B cell (primary cell): Measurements from ENCODE around the gene RASSF9. TPM values are rescaled to one million over a fixed set of nuclear protein-coding genes. Genes with fewer than 3 reads are reported as not detected.

Experiments
- ATAC-seq: fragments of 200-7000 bp; cut with Tn5 transposase; one replicate; pipeline ENCODE4 v1.10.0; 2021; ENCODE audit warnings: low read depth, mild to moderate bottlenecking, moderate number of reproducible peaks, moderate library complexity
- CTCF ChIA-PET: fragments of 350-600 bp; sonication (Branson Sonifier 250); formaldehyde crosslinking; loops from one replicate; lab custom pipeline; 2021; ENCODE audit warnings: antibody characterized with exemption, inconsistent platforms; lab: Charles Lee
- POLR2A ChIA-PET: fragments of 350-600 bp; sonication (Branson Sonifier 250); formaldehyde crosslinking; loops from one replicate; lab custom pipeline; 2021; ENCODE audit warnings: antibody characterized with exemption; lab: Charles Lee
- DNase-seq: peaks from one replicate; pipeline ENCODE4 v3.0.0; 2013
- H2AFZ ChIP-seq: 2 replicates; pipeline ENCODE4 v1.6.1; 2012; ENCODE audit warnings: mild to moderate bottlenecking, low read depth, low read length; ENCODE audit not compliant: insufficient read depth, poor library complexity, severe bottlenecking
- H3K27ac ChIP-seq, 2 donors: 1 replicate in 1 of 2; 2 replicates in 1 of 2; pipeline ENCODE4 v1.5.1; 2012 to 2013; ENCODE audit warnings: low read length in 2 of 2, mild to moderate bottlenecking in 2 of 2, moderate library complexity in 1 of 2
- H3K27me3 ChIP-seq, 4 experiments: fragments of 200-600 bp in 1 of 4; sonication (generic) in 1 of 4; replicated peaks in 1 of 4; 1 replicate in 2 of 4; 2 replicates in 2 of 4; pipeline versions ENCODE4 v1.6.1 to v1.7.0; 2013 to 2016; ENCODE audit warnings: low read length in 3 of 4, mild to moderate bottlenecking in 2 of 4, mixed read lengths in 1 of 4, moderate library complexity in 1 of 4; ENCODE audit not compliant: insufficient read depth in 4 of 4, control insufficient read depth in 3 of 4; ENCODE audit errors: control extremely low read depth in 1 of 4
- H3K36me3 ChIP-seq, 2 experiments: replicated peaks in 1 of 2; 1 replicate in 1 of 2; 2 replicates in 1 of 2; pipeline versions ENCODE4 v1.6.1 to v1.7.1; 2013; ENCODE audit warnings: low read length in 1 of 2; ENCODE audit not compliant: insufficient read depth in 2 of 2, control insufficient read depth in 1 of 2; ENCODE audit errors: control extremely low read depth in 1 of 2, extremely low read depth in 1 of 2
- H3K4me1 ChIP-seq, 2 donors: fragments of 200-600 bp in 1 of 2; sonication (generic) in 1 of 2; 1 replicate in 1 of 2; 2 replicates in 1 of 2; pipeline versions ENCODE4 v1.5.1 to v1.6.1; 2013 to 2017; ENCODE audit warnings: low read length in 2 of 2; ENCODE audit not compliant: control insufficient read depth in 2 of 2, insufficient read depth in 2 of 2
- H3K4me2 ChIP-seq: replicated peaks from 2 replicates; pipeline ENCODE3; 2012; ENCODE audit warnings: mild to moderate bottlenecking, low read depth, low read length; ENCODE audit not compliant: poor library complexity, severe bottlenecking
- H3K4me3 ChIP-seq, 5 experiments: fragments of 200-600 bp in 1 of 5; sonication (generic) in 1 of 5; 1 replicate in 3 of 5; 2 replicates in 2 of 5; pipeline versions ENCODE4 v1.5.1 to v1.7.0; 2011 to 2016; ENCODE audit warnings: low read length in 4 of 5, mild to moderate bottlenecking in 4 of 5, low read depth in 2 of 5, control low read depth in 1 of 5, moderate library complexity in 1 of 5; ENCODE audit not compliant: insufficient read depth in 1 of 5; ENCODE audit errors: control extremely low read depth in 1 of 5, extremely low read depth in 1 of 5
- H3K79me2 ChIP-seq: fragments of 200-600 bp; sonication (generic); one replicate; pipeline ENCODE4 v1.6.0; 2016; ENCODE audit warnings: low read length; ENCODE audit not compliant: control insufficient read depth, insufficient read depth
- H3K9ac ChIP-seq: fragments of 200-600 bp; sonication (generic); 2 replicates; pipeline ENCODE4 v1.6.1; 2017; ENCODE audit warnings: mild to moderate bottlenecking, low read length, moderate library complexity
- H3K9me3 ChIP-seq, 3 donors: one replicate each; pipeline versions ENCODE4 v1.6.1 to v1.7.1; 2013; ENCODE audit warnings: low read length in 2 of 3; ENCODE audit not compliant: control insufficient read depth in 2 of 3, insufficient read depth in 1 of 3; ENCODE audit errors: control extremely low read depth in 1 of 3
- H4K20me1 ChIP-seq: 2 replicates; pipeline ENCODE4 v1.6.0; 2012; ENCODE audit warnings: mild to moderate bottlenecking, low read length; ENCODE audit not compliant: insufficient read depth, control insufficient read depth, poor library complexity, severe bottlenecking
- H3K27ac Mint-ChIP-seq: one replicate; pipeline ENCODE4 v1.8.0; 2021; ENCODE audit warnings: mixed read lengths
- H3K27me3 Mint-ChIP-seq: one replicate; pipeline ENCODE4 v1.8.0; 2021; ENCODE audit warnings: mixed read lengths
- H3K4me1 Mint-ChIP-seq: one replicate; pipeline ENCODE4 v1.8.0; 2021; ENCODE audit warnings: mixed read lengths
- H3K4me3 Mint-ChIP-seq: one replicate; pipeline ENCODE4 v1.8.0; 2021; ENCODE audit warnings: mixed read lengths
- H3K9me3 Mint-ChIP-seq: one replicate; pipeline ENCODE4 v1.8.0; 2022; ENCODE audit warnings: mixed read lengths; ENCODE audit not compliant: insufficient read depth
- CTCF ChIP-seq: fragments of 200-600 bp; IDR thresholded peaks from one replicate; pipeline ENCODE4 v1.8.0; 2022; ENCODE audit warnings: antibody characterized with exemption, mild to moderate bottlenecking
- WGBS: methylation state at CpG from one replicate; pipeline ENCODE4 v1.1.5; 2013; ENCODE audit warnings: missing lambda C conversion rate; ENCODE audit not compliant: insufficient coverage; 5-methylcytosine and 5-hydroxymethylcytosine counted together
- intact Hi-C: fragments of 100-400 bp; cut with micrococcal nuclease; formaldehyde crosslinking; loops from one replicate; pipeline ENCODE4 v1.10.0; 2022
- polyA minus RNA-seq: library from RNA; depleted of rRNA, polyadenylated mRNA; stranded (reverse); fragments of >200 nt; gene quantifications from 2 replicates; pipeline ENCODE4 v1.2.3, GENCODE V29; 2012
- polyA plus RNA-seq: library from polyadenylated mRNA; depleted of rRNA; stranded (reverse); fragments of >200 nt; gene quantifications from 2 replicates; pipeline ENCODE4 v1.2.3, GENCODE V29; 2012
- total RNA-seq, 2 donors: library from RNA; stranded (reverse); fragments of 120-200 nt in 1 of 2; gene quantifications; 1 replicate in 1 of 2; 2 replicates in 1 of 2; pipeline versions ENCODE4 v1.2.3 to v1.2.4, GENCODE V29; 2013 to 2022

RASSF9 gene
- total RNA-seq (not detected in 2 replicates), polyA plus RNA-seq (not detected in 2 replicates), polyA minus RNA-seq (0.07 TPM in 1 of 2 replicates, not detected in the other)
- 0.07 TPM for total RNA-seq (2013)

- ChIA-PET POLR2A (no interaction called here), CTCF (no interaction called here)
These were observed at the start of gene RASSF9 for GRCh38 chr12:85836197-85837090. Gene RASSF9 (minus strand): TSS chr12:85836409. CDS start chr12:85836201, 208 bp downstream.

More at GRCh38 chr12:85836197-85837090, at the start of gene RASSF9:
- H3K4me1 ChIP-seq = no peaks in the 10 kb centered on the region
- no peak within 1 kb of the TSS for H3K4me3 Mint-ChIP-seq
- no peak for ATAC-seq
- no peaks in the 10 kb centered on the region for H3K4me1 Mint-ChIP-seq
- no peak within 1 kb of the TSS for H3K27ac Mint-ChIP-seq
- no peaks in the 10 kb centered on the region for H3K9me3 Mint-ChIP-seq
- no peak within 1 kb of the TSS for H3K4me2 ChIP-seq
- no peak within 1 kb of the TSS for H2AFZ ChIP-seq
- no peak for TF ChIP-seq CTCF
- H4K20me1 ChIP-seq = no peaks in the 10 kb centered on the region
- H3K27me3 Mint-ChIP-seq = no peaks in the 10 kb centered on the region
- H3K36me3 ChIP-seq = no peaks in the 10 kb centered on the region
- no peaks in the 10 kb centered on the region for H3K27me3 ChIP-seq
- intact Hi-C loops = no loop called here
- 54% methylated on average over 7 of the region's 15 CpGs for WGBS
- H3K9ac ChIP-seq = no peak within 1 kb of the TSS
- H3K9me3 ChIP-seq = no peaks in the 10 kb centered on the region
- DNase-seq = no peak
- H3K79me2 ChIP-seq = no peaks in the 10 kb centered on the region
- no peak within 1 kb of the TSS for H3K4me3 ChIP-seq
- no peak within 1 kb of the TSS for H3K27ac ChIP-seq
